K562 (cell line): ENCODE measurements around the gene VIT. TPM values are rescaled to one million over a fixed set of nuclear protein-coding genes. Genes with fewer than 3 reads are reported as not detected.

ENCODE experiments used
- ARNT ChIP-seq, 2 experiments: fragments of 450-650 bp; IDR thresholded peaks; 2 replicates each; pipeline ENCODE4 v1.6.1; 2016; ENCODE audit warnings: mild to moderate bottlenecking in 1 of 2
- EHMT2 ChIP-seq: fragments of 450-650 bp; IDR thresholded peaks from 2 replicates; pipeline ENCODE4 v1.6.1; 2018; ENCODE audit warnings: antibody characterized with exemption
- HLTF ChIP-seq: fragments of 450-650 bp; IDR thresholded peaks from 2 replicates; pipeline ENCODE4 v1.6.1; 2016
- JUN ChIP-seq, 2 experiments: sonication (generic) in 1 of 2; formaldehyde crosslinking in 1 of 2; IDR thresholded peaks; 2 replicates each; pipeline versions ENCODE4 v1.6.1 to v1.8.0; 2012 to 2022; ENCODE audit warnings: borderline replicate concordance in 2 of 2, mild to moderate bottlenecking in 2 of 2, improper control_type of control experiment in 1 of 2, low read depth in 1 of 2, low read length in 1 of 2, missing genetic modification reagents in 1 of 2
- MEIS2 ChIP-seq: fragments of 450-650 bp; IDR thresholded peaks from 2 replicates; pipeline ENCODE4 v1.6.1; 2014; ENCODE audit warnings: mild to moderate bottlenecking; ENCODE audit not compliant: partially characterized antibody
- RUNX1 ChIP-seq: sonication (generic); IDR thresholded peaks from 2 replicates; pipeline ENCODE4 v1.6.1; 2016; ENCODE audit warnings: antibody characterized with exemption, low read depth
- polyA plus RNA-seq, 8 experiments: library from polyadenylated mRNA; depleted of rRNA in 4 of 8; stranded (reverse) in 5 of 8; unstranded in 3 of 8; fragments of >200 nt; fragmentation: Nextera tagmentation in 2 of 8; fragmentation: Illumina TruSeq in 1 of 8; extraction: Ambion mirVana in 2 of 8; extraction: Trizol in 1 of 8; gene quantifications; 2 replicates each; pipeline versions ENCODE4 v1.2.1 to v1.2.3, GENCODE V29; 2011 to 2014; ENCODE audit warnings: inconsistent platforms in 1 of 8, missing spikeins in 1 of 8
- total RNA-seq, 7 experiments: library from RNA; depleted of rRNA in 6 of 7; stranded (reverse); fragments of >200 nt in 6 of 7; fragmentation: Illumina TruSeq in 2 of 7; extraction: Trizol in 2 of 7; gene quantifications; 2 replicates each; pipeline versions ENCODE4 v1.2.1 to v1.2.3, GENCODE V29; 2011 to 2021; ENCODE audit warnings: low replicate concordance in 1 of 7
- TF ChIP-seq, protein P1 (sequence below): fragments of 250-450 bp; sonication (Bioruptor Pico); IDR thresholded peaks from 2 replicates; pipeline ENCODE4 v1.4.0; 2020
- TF ChIP-seq, protein P2 (sequence below): fragments of 250-450 bp; sonication (Bioruptor Pico); IDR thresholded peaks from 2 replicates; pipeline ENCODE4 v1.8.0; 2022; ENCODE audit warnings: moderate library complexity, mild to moderate bottlenecking, inconsistent platforms

Gene VIT
- total and polyA plus RNA-seq, 9 of the 15 experiments (the other 6 are each of a cell fraction or from before 2014, with no cell fraction given) = not detected

DNA sequence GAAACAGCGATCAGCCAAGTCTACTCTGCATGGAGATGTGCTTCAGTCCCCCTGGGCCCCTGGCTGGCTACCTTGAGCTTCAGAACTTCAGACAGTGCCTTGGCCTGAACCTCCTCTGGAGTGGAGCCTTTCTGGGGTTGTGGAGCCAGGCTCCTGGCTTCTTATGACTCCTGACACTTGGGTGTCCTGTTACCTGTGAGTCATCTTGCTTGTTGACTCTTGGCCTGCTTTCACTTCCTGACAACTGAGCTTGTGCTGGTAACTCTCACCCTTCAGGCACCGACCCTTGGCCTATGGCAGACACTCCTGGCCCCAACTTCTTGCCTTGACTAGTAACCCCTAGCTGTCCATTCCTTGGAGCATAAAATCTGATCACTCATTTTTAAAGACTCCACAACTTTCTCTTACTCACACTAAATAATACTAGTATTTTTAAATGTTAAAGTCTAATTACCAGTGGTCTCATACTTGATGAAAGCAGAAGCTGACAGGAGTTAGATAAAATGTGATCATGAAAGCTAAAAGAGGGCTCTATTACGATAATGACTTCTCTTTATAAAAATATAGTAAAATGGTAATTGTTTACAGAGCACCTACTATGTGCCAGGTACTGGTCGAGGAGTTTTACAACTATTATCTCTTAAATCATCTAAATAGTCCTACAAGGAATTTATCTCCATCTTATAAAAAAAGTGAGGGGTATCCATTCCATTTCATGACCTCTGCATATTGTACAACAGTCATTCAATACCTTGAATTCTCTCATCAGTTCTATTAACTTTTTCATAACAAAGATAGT, 46.3 kb upstream of the VIT start (continued):
- TF ChIP-seq, protein P1, sequence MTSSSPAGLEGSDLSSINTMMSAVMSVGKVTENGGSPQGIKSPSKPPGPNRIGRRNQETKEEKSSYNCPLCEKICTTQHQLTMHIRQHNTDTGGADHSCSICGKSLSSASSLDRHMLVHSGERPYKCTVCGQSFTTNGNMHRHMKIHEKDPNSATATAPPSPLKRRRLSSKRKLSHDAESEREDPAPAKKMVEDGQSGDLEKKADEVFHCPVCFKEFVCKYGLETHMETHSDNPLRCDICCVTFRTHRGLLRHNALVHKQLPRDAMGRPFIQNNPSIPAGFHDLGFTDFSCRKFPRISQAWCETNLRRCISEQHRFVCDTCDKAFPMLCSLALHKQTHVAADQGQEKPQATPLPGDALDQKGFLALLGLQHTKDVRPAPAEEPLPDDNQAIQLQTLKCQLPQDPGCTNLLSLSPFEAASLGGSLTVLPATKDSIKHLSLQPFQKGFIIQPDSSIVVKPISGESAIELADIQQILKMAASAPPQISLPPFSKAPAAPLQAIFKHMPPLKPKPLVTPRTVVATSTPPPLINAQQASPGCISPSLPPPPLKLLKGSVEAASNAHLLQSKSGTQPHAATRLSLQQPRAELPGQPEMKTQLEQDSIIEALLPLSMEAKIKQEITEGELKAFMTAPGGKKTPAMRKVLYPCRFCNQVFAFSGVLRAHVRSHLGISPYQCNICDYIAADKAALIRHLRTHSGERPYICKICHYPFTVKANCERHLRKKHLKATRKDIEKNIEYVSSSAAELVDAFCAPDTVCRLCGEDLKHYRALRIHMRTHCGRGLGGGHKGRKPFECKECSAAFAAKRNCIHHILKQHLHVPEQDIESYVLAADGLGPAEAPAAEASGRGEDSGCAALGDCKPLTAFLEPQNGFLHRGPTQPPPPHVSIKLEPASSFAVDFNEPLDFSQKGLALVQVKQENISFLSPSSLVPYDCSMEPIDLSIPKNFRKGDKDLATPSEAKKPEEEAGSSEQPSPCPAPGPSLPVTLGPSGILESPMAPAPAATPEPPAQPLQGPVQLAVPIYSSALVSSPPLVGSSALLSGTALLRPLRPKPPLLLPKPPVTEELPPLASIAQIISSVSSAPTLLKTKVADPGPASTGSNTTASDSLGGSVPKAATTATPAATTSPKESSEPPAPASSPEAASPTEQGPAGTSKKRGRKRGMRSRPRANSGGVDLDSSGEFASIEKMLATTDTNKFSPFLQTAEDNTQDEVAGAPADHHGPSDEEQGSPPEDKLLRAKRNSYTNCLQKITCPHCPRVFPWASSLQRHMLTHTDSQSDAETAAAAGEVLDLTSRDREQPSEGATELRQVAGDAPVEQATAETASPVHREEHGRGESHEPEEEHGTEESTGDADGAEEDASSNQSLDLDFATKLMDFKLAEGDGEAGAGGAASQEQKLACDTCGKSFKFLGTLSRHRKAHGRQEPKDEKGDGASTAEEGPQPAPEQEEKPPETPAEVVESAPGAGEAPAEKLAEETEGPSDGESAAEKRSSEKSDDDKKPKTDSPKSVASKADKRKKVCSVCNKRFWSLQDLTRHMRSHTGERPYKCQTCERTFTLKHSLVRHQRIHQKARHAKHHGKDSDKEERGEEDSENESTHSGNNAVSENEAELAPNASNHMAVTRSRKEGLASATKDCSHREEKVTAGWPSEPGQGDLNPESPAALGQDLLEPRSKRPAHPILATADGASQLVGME (CRISPR knock-in tag) = no peak
- TF ChIP-seq JUN (IDR thresholded peaks at IDR 0.05; ENCODE audit: borderline replicate concordance, low read depth, low read length) = peak; percentile 40; the same call in 1 of the 2 replicates
- TF ChIP-seq JUN (CRISPR knock-in tag; IDR thresholded peaks at IDR 0.05; ENCODE audit: borderline replicate concordance) = no peak
- TF ChIP-seq, protein P2, sequence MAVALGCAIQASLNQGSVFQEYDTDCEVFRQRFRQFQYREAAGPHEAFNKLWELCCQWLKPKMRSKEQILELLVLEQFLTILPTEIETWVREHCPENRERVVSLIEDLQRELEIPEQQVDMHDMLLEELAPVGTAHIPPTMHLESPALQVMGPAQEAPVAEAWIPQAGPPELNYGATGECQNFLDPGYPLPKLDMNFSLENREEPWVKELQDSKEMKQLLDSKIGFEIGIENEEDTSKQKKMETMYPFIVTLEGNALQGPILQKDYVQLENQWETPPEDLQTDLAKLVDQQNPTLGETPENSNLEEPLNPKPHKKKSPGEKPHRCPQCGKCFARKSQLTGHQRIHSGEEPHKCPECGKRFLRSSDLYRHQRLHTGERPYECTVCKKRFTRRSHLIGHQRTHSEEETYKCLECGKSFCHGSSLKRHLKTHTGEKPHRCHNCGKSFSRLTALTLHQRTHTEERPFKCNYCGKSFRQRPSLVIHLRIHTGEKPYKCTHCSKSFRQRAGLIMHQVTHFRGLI = no peak
- TF ChIP-seq EHMT2 = no peak
- no peak for TF ChIP-seq HLTF
- no peak for TF ChIP-seq RUNX1
- TF ChIP-seq ARNT (IDR thresholded peaks at IDR 0.05) = no peak
- TF ChIP-seq MEIS2 = peak; percentile 18
